Sigmoid colon (tissue), 7 donors: ENCODE measurements around the gene ZNF391. TPM values are rescaled to one million over a fixed set of nuclear protein-coding genes. Genes with fewer than 3 reads are reported as not detected.
A peak's percentile ranks its signal among the peaks of the same experiment; 100 is the strongest.
"Not testable (repeated sequence)": the region's sequence is repeated elsewhere in the genome, so short reads cannot be mapped to it uniquely, and the experiment has no call there.

Source experiments
- DNase-seq: peaks from one replicate; pipeline ENCODE4 v3.0.0-alpha.2; 2019
- H3K27ac ChIP-seq, 4 donors: fragments of 200-600 bp; sonication (generic); one replicate each; pipeline ENCODE4 v1.5.1; 2016 to 2019; ENCODE audit warnings: mild to moderate bottlenecking in 1 of 4
- H3K27me3 ChIP-seq, 3 donors: fragments of 200-600 bp; sonication (generic); one replicate each; pipeline ENCODE4 v1.5.1; 2019; ENCODE audit warnings: mild to moderate bottlenecking in 1 of 3
- H3K36me3 ChIP-seq, 4 donors: fragments of 200-600 bp; sonication (generic); one replicate each; pipeline ENCODE4 v1.5.1; 2016 to 2019
- H3K4me1 ChIP-seq, 4 donors: fragments of 200-600 bp; sonication (generic); one replicate each; pipeline ENCODE4 v1.5.1; 2017 to 2019
- H3K4me3 ChIP-seq, 4 donors: fragments of 200-600 bp; sonication (generic); one replicate each; pipeline ENCODE4 v1.5.1; 2017 to 2019; ENCODE audit warnings: mild to moderate bottlenecking in 2 of 4, moderate library complexity in 1 of 4
- H3K9me3 ChIP-seq, 4 donors: fragments of 200-600 bp in 3 of 4; sonication (generic) in 3 of 4; one replicate each; pipeline versions ENCODE4 v1.5.1 to v1.6.1; 2013 to 2019
- CTCF ChIP-seq, 4 experiments: fragments of 450-650 bp in 3 of 4; fragments of 200-600 bp in 1 of 4; IDR thresholded peaks; one replicate each; pipeline ENCODE4 v1.5.1; 2016 to 2019; ENCODE audit warnings: antibody characterized with exemption in 4 of 4, mild to moderate bottlenecking in 3 of 4, moderate library complexity in 2 of 4
- EP300 ChIP-seq, 4 donors: sonication (generic); formaldehyde crosslinking; IDR thresholded peaks; one replicate each; pipeline ENCODE4 v1.6.1; 2017; ENCODE audit warnings: antibody characterized with exemption in 4 of 4
- POLR2A ChIP-seq, 2 donors: fragments of 450-650 bp; IDR thresholded peaks; one replicate each; pipeline ENCODE4 v1.6.1; 2016; ENCODE audit warnings: antibody characterized with exemption in 2 of 2, mild to moderate bottlenecking in 2 of 2, moderate library complexity in 2 of 2
- POLR2AphosphoS5 ChIP-seq, 4 donors: sonication (generic); formaldehyde crosslinking; IDR thresholded peaks; one replicate each; pipeline ENCODE4 v1.6.1; 2017; ENCODE audit warnings: antibody characterized with exemption in 4 of 4
- WGBS, 2 donors: extraction: QIAGEN DNeasy Blood & Tissue Kit; methylation state at CpG; one replicate each; pipeline ENCODE4 v1.1.7; 2013; 5-methylcytosine and 5-hydroxymethylcytosine counted together
- intact Hi-C: fragments of 100-400 bp; cut with DNase I; formaldehyde crosslinking; loops from one replicate; pipeline ENCODE4 v1.15.1; 2023
- polyA plus RNA-seq, 3 donors: library from polyadenylated mRNA; stranded (reverse); fragments of 200-250 nt; gene quantifications; one replicate each; pipeline ENCODE4 v1.2.3, GENCODE V29; 2013
- total RNA-seq, 4 donors: library from RNA; depleted of rRNA; stranded (reverse); fragments of >200 nt; gene quantifications; one replicate each; pipeline ENCODE4 v1.1.0, GENCODE V29; 2016
- donor health status: healthy with polysubstance abuse.
- donor health status: Bipolar disorder and iron deficiency.
- donor health status: healthy.

ZNF391 gene
- total and polyA plus RNA-seq, 7 donors: under 0.01 to 14.1 (median 3.5) TPM

DNA sequence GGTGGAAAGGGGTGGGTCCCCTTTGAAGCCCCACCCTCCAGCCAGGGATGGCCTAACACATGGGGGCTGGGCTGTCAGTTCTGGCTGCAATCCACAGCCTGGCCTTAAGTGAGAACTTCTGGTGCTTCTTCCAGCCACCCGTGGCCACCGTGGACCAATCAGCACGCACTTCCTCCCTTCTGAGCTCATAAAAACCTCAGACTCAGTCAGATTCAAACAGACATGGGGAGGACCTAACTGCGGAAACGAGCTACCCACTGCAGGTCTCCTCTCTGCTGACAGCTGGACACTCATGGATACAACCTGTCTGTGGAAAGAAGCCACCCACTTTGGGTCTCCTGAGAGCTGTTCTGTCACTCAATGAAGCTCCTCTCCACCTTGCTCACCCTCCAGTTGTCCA is 20.4 kb upstream of the ZNF391 start:
- Histone ChIP-seq H3K9me3 (no peaks in the 10 kb centered on the region), H3K27me3 (no peaks in the 10 kb centered on the region), H3K36me3 (peaks cover 0 to 20% (median 0%) of the 10 kb centered on the region in 4 donors), H3K4me3 (no peak overlapping the region), H3K27ac (no peak overlapping the region), H3K4me1 (no peaks in the 10 kb centered on the region)
- intact Hi-C loops: no loop called here
- 92 to 97% methylated on average over 5 of the region's 5 CpGs for WGBS, 2 donors
- DNase-seq: no peak
- TF ChIP-seq CTCF (IDR thresholded peaks at IDR 0.05) (no peak), EP300 (IDR thresholded peaks at IDR 0.05) (no peak), POLR2AphosphoS5 (IDR thresholded peaks at IDR 0.05) (no peak), POLR2A (IDR thresholded peaks at IDR 0.05) (no peak)

GRCh38 chr6:27370391-27370790 is 18.2 kb upstream of the ZNF391 start:
- DNase-seq: no peak

DNA sequence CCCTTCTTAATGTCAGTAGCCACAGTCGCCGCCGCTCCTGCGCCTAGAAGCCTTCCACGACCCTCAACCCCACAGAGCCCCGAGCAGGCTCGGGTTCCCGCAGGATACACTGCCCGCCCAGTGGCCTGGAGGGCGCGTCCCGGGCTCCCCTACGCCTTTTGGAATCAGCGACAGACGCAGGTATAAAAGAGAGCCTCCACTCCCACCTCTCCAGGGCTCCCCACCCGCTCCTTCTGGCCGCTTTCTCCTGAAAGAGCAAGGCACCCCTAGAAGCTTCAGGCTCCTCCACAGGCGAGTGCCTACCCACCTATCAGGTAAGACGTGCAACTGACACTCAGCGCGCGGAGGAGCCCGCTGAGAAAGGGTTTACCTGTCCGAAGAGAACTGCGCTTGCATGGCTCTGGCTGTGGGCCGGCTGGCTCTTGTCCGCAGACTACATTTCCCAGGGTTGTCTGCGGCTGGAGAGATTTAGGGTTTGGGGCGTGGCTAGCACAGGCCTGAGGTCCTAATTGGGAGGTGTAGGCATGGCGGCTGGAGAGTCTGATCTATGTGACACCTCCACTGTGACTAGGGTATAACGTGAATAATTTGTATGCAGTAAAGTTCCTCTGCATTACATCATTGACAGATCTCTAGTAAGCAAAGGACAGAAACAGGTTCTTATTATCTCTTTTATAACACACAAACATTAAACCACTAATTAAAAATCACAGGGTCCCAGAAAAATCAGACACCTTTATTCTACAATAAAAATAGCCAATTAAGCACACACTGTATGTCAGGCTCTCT is 13.5 kb upstream of the ZNF391 start:
- Histone ChIP-seq H3K9me3 (no peaks in the 10 kb centered on the region), H3K4me3 (peak overlapping the region; percentile 61 to 80 (median 72)), H3K27ac (peak overlapping the region; percentile 8 to 67 (median 41)), H3K27me3 (no peaks in the 10 kb centered on the region), H3K4me1 (peaks cover 0 to 12% (median 3%) of the 10 kb centered on the region in 4 donors), H3K36me3 (no peaks in the 10 kb centered on the region)
- TF ChIP-seq EP300 (IDR thresholded peaks at IDR 0.05) (no peak), POLR2AphosphoS5 (IDR thresholded peaks at IDR 0.05) (peak in 3 of 4 donors; percentile 60 to 69 (median 65))
- intact Hi-C loops: loop anchor here (10.0 kb wide), 2 partner anchors 150 to 380 kb away; no protein-coding TSS in a partner anchor
- peak; percentile 91 for DNase-seq
- 1 to 2% methylated on average over 31 of the region's 31 CpGs for WGBS, 2 donors

More at GRCh38 chr6:27370391-27370790, 18.2 kb upstream of the ZNF391 start:
- no peak for TF ChIP-seq POLR2AphosphoS5 (IDR thresholded peaks at IDR 0.05)
- TF ChIP-seq EP300 (IDR thresholded peaks at IDR 0.05): no peak
- TF ChIP-seq POLR2A (IDR thresholded peaks at IDR 0.05): no peak
- TF ChIP-seq CTCF (IDR thresholded peaks at IDR 0.05): no peak
- H3K27ac ChIP-seq: no peak overlapping the region
- peaks cover 0 to 14% (median 0%) of the 10 kb centered on the region in 4 donors for H3K36me3 ChIP-seq
- H3K4me3 ChIP-seq: no peak overlapping the region
- H3K9me3 ChIP-seq: no peaks in the 10 kb centered on the region
- peaks cover 0 to 8% (median 3%) of the 10 kb centered on the region in 4 donors for H3K4me1 ChIP-seq
- WGBS, 2 donors: 95 to 96% methylated on average over 4 of the region's 4 CpGs
- intact Hi-C loops: loop anchor here (10.0 kb wide), 2 partner anchors 154 to 384 kb away; no protein-coding TSS in a partner anchor
- no peaks in the 10 kb centered on the region for H3K27me3 ChIP-seq

DNA sequence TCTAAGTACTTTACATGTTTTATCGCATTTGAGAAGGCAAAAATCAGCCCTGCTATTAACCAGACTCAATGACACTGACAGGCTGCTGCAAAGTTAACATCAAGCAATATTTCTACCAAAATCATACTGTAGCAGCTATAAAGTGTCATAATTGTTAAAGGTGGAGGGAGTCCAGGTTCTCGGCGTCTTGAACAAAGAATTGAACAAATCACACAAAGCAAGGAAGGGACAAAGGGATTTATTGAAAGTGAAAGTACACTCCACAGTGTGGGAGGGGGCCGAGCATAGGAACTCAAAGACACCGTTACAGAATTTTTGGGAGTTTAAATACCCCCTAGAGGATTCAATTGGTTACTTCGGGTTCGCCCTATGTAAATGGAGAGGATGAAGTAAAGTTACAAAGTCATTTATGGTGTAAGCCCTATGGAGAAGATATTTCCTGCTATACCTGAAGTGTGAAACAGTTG is 12.9 kb upstream of the ZNF391 start:
- H3K4me1 ChIP-seq: peaks cover 0 to 12% (median 3%) of the 10 kb centered on the region in 4 donors
- intact Hi-C loops: loop anchor here (10.0 kb wide), 2 partner anchors 149 to 379 kb away; no protein-coding TSS in a partner anchor
- no peaks in the 10 kb centered on the region for H3K9me3 ChIP-seq
- WGBS, 2 donors: 52 to 76% methylated on average over 7 of the region's 7 CpGs
- H3K27me3 ChIP-seq: no peaks in the 10 kb centered on the region
- H3K36me3 ChIP-seq: no peaks in the 10 kb centered on the region
- H3K27ac ChIP-seq: peak overlapping the region in 3 of 4 donors; percentile 23 to 67 (median 59)
- DNase-seq: no peak
- no peak for TF ChIP-seq EP300 (IDR thresholded peaks at IDR 0.05)
- TF ChIP-seq POLR2AphosphoS5 (IDR thresholded peaks at IDR 0.05): no peak
- TF ChIP-seq POLR2A (IDR thresholded peaks at IDR 0.05): no peak
- TF ChIP-seq CTCF (IDR thresholded peaks at IDR 0.05): no peak
- peak overlapping the region; percentile 61 to 80 (median 72) for H3K4me3 ChIP-seq

- 79 to 85% methylated on average over 4 of the region's 4 CpGs for WGBS, 2 donors
- H3K4me3 ChIP-seq, H3K36me3 ChIP-seq, DNase-seq, H3K27ac ChIP-seq, H3K9me3 ChIP-seq, H3K27me3 ChIP-seq: not testable (repeated sequence)
- H3K4me1 ChIP-seq: peaks cover 0 to 12% (median 3%) of the 10 kb centered on the region in 4 donors
- intact Hi-C loops: loop anchor here (10.0 kb wide), 2 partner anchors 146 to 376 kb away; no protein-coding TSS in a partner anchor
Observed at GRCh38 chr6:27378406-27378805, 10.2 kb upstream of the ZNF391 start.

GRCh38 chr6:27381001-27381400 is 7.6 kb upstream of the ZNF391 start:
- H3K36me3 ChIP-seq, H3K27me3 ChIP-seq, H3K4me3 ChIP-seq, intact Hi-C loops, H3K4me1 ChIP-seq, H3K9me3 ChIP-seq, H3K27ac ChIP-seq, DNase-seq: not testable (repeated sequence)
- WGBS, 2 donors: 96 to 97% methylated on average over 30 of the region's 30 CpGs
